HG02981 (cell line): ENCODE measurements around the gene OR2V2.
"Not testable (repeated sequence)": the region's sequence is repeated elsewhere in the genome, so short reads cannot be mapped to it uniquely, and the experiment has no call there.

Experiments used
- ATAC-seq: cut with Tn5 transposase; IDR thresholded peaks from one replicate; pipeline ENCODE4 v1.9.1; 2021; ENCODE audit warnings: mild to moderate bottlenecking, moderate library complexity; ENCODE audit not compliant: unreplicated experiment

OR2V2 gene

GRCh38 chr5:181142054-181142453, 5.3 kb upstream of the OR2V2 start:
- no peak for ATAC-seq

GRCh38 chr5:181145133-181145532, 2.3 kb upstream of the OR2V2 start:
- no peak for ATAC-seq

- ATAC-seq = no peak
These were observed 2.0 kb downstream of the OR2V2 start for GRCh38 chr5:181149355-181149754.

- no peak for ATAC-seq
These were observed 2.7 kb downstream of the OR2V2 start for GRCh38 chr5:181149806-181150733.

GRCh38 chr5:181151146-181151545, 3.8 kb downstream of the OR2V2 start:
- no peak for ATAC-seq

GRCh38 chr5:181152406-181152805, 5.0 kb downstream of the OR2V2 start:
- no peak for ATAC-seq

- no peak for ATAC-seq
These were observed 6.4 kb downstream of the OR2V2 start for GRCh38 chr5:181153814-181154213.

GRCh38 chr5:181156758-181157157, 9.4 kb downstream of the OR2V2 start:
- no peak for ATAC-seq

GRCh38 chr5:181158869-181159268, 11.5 kb downstream of the OR2V2 start:
- ATAC-seq = no peak

- ATAC-seq = peak; percentile 53
These were observed 12.1 kb downstream of the OR2V2 start for GRCh38 chr5:181159286-181160151.

- ATAC-seq = peak; percentile 45
These were observed 12.9 kb downstream of the OR2V2 start for GRCh38 chr5:181160152-181160754.

- not testable (repeated sequence) for ATAC-seq
These were observed 13.6 kb downstream of the OR2V2 start for GRCh38 chr5:181160755-181161533.

- no peak for ATAC-seq
These were observed 14.3 kb downstream of the OR2V2 start for GRCh38 chr5:181161534-181162175.

- ATAC-seq = no peak
These were observed 16.2 kb downstream of the OR2V2 start for GRCh38 chr5:181163487-181164075.

GRCh38 chr5:181164076-181164952, 16.9 kb downstream of the OR2V2 start:
- no peak for ATAC-seq

- no peak for ATAC-seq
These were observed 19.7 kb downstream of the OR2V2 start for GRCh38 chr5:181166812-181167733.

- no peak for ATAC-seq
These were observed 20.6 kb downstream of the OR2V2 start for GRCh38 chr5:181167814-181168488.
